ENCODE data around the gene FAM168B.

FAM168B gene

DNA sequence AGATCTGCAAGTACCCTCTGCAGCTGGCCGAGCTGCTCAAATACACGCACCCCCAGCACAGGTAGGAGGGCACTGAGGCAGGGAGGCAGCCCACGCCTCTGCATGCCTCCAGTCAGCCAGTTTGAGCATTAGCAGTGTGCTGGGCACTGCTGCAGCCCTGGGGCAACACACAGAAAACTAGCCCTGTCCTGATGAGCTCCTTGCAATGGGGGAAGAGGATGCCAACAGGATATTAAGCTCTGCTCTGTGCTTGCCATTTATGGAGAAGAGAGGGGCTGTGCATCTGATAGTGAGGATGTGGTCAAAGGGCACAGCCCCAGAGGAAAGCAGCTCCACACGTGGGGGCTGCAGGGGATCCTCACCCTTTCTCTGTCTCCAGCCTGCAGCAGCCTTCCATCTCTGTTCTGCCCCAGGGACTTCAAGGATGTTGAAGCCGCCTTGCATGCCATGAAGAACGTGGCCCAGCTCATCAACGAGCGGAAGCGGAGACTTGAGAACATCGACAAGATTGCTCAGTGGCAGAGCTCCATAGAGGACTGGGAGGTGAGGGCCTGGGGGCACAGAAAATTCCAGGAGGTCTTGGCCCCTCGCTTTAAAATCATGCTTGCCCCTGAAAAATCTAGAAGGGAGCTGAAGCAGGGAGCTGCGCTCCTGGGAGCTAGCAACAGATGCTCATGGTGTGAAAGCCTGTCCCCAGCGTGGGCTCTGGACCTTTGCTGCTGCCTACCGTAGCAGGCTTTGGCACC is 51.7 kb downstream of the FAM168B start:
- no peak overlapping the region for H3K27ac ChIP-seq
- no peak for TF ChIP-seq ZFX (IDR thresholded peaks at IDR 0.05)
- TF ChIP-seq, protein P1, sequence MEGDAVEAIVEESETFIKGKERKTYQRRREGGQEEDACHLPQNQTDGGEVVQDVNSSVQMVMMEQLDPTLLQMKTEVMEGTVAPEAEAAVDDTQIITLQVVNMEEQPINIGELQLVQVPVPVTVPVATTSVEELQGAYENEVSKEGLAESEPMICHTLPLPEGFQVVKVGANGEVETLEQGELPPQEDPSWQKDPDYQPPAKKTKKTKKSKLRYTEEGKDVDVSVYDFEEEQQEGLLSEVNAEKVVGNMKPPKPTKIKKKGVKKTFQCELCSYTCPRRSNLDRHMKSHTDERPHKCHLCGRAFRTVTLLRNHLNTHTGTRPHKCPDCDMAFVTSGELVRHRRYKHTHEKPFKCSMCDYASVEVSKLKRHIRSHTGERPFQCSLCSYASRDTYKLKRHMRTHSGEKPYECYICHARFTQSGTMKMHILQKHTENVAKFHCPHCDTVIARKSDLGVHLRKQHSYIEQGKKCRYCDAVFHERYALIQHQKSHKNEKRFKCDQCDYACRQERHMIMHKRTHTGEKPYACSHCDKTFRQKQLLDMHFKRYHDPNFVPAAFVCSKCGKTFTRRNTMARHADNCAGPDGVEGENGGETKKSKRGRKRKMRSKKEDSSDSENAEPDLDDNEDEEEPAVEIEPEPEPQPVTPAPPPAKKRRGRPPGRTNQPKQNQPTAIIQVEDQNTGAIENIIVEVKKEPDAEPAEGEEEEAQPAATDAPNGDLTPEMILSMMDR (conservative IDR thresholded peaks at IDR 0.05) = no peak

DNA sequence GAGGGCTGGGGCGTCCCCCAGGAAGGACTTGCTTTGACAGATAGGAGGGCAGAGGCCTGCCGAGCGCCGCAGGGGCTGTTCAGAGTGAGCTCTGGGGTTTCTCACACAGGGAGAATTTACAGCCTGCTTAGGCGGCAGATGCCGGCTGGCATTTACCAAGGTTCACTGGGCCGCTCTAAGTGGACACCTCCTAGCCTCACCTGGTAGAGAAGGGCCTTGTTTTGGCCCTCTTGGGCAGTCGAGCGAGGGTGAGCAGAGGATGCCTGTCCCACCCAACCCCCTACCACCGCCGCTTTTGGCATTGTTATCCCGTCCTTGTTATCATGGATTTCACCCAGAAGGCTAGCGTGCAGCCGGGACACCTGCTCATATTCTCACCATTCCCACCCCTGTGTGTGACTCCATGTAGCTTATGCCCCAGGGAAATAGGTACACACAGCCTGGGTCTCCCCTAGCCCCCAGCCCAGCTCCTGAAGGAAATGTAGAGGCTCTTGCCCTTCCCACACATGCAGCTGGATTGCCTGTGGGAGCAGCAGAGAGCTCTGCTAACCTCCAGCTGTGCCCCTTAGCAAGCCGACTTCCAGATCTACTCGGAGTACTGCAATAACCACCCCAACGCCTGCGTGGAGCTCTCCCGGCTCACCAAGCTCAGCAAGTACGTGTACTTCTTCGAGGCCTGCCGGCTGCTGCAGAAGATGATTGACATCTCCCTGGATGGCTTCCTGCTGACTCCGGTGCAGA is 52.4 kb downstream of the FAM168B start:
- no peak for TF ChIP-seq ZFX (IDR thresholded peaks at IDR 0.05)
- TF ChIP-seq, protein P1 (conservative IDR thresholded peaks at IDR 0.05) = no peak
- no peak overlapping the region for H3K27ac ChIP-seq

GRCh38 chr2:131039908-131040660 is 53.2 kb downstream of the FAM168B start:
- TF ChIP-seq, protein P1 (conservative IDR thresholded peaks at IDR 0.05) = no peak
- TF ChIP-seq ZFX (IDR thresholded peaks at IDR 0.05) = no peak
- H3K27ac ChIP-seq = no peak overlapping the region

- H3K27ac ChIP-seq = no peak overlapping the region
- TF ChIP-seq, protein P1 (conservative IDR thresholded peaks at IDR 0.05) = no peak
- no peak for TF ChIP-seq ZFX (IDR thresholded peaks at IDR 0.05)
Observed at GRCh38 chr2:131039535-131039907, 53.7 kb downstream of the FAM168B start.

- no peak overlapping the region for H3K27ac ChIP-seq
- no peak for TF ChIP-seq ZFX (IDR thresholded peaks at IDR 0.05)
- TF ChIP-seq, protein P1 (conservative IDR thresholded peaks at IDR 0.05) = no peak
Observed at GRCh38 chr2:131039101-131039440, 54.2 kb downstream of the FAM168B start.

DNA sequence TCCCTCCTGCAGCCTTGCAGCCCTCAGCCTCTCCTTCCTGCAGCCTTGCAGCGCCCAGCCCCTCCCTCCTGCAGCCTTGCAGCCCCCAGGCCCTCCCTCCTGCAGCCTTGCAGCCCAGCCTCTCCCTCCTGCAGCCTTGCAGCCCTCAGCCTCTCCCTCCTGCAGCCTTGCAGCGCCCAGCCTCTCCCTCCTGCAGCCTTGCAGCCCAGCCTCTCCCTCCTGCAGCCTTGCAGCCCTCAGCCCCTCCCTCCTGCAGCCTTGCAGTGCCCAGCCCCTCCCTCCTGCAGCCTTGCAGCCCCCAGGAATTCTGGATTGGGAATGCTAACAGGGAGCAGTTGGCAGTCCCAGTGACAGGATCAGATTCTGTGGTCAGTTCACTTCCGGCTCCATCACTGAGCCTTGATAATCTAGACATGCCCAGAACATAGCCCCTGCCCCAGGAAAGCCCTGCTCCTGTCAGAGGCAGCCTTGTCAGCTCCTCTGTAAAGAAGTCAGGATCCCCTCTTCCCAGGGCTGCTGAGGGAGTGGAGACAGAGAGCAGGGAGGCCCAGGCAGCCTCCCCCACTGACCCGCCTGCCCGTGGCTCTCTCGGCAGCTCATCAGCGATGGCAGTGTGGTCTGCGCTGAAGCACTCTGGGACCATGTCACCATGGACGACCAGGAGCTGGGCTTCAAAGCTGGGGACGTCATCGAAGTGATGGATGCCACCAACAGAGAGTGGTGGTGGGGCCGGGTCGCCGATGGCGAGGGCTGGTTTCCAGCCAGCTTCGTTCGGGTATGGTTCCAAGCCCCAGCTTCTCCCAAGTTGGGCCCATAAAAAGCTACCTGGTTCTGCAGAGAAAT is 54.8 kb downstream of the FAM168B start:
- no peak overlapping the region for H3K27ac ChIP-seq
- TF ChIP-seq ZFX (IDR thresholded peaks at IDR 0.05) = no peak
- TF ChIP-seq, protein P1 (conservative IDR thresholded peaks at IDR 0.05) = no peak
